H1 (cell line): Measurements from ENCODE around the gene MYO16. TPM values are rescaled to one million over a fixed set of nuclear protein-coding genes. Genes with fewer than 3 reads are reported as not detected.

Source experiments
- CTCF ChIA-PET: fragments of 300-600 bp; sonication (Branson Sonifier 250); formaldehyde crosslinking; loops from one replicate; lab custom pipeline; 2021; ENCODE audit not compliant: partially characterized antibody; lab: Charles Lee
- POLR2A ChIA-PET: fragments of 300-600 bp; sonication (Branson Sonifier 250); formaldehyde crosslinking; loops from one replicate; lab custom pipeline; 2021; ENCODE audit warnings: inconsistent platforms; ENCODE audit not compliant: partially characterized antibody; lab: Charles Lee
- DNase-seq, 2 experiments: peaks; one replicate each; pipeline versions ENCODE4 v3.0.0 to v3.0.0-alpha.2; 2010 to 2022; ENCODE audit warnings: low spot score in 2 of 2, low read depth in 1 of 2, mixed read lengths in 1 of 2
- FAIRE-seq: peaks from 2 replicates; lab custom pipeline; 2011; peaks lifted over from hg19 to GRCh38; lab: Jason Lieb, UNC
- H2AFZ ChIP-seq: 2 replicates; pipeline ENCODE4 v1.8.1; 2012; ENCODE audit warnings: low read length, inconsistent platforms
- H2AK5ac ChIP-seq: 2 replicates; pipeline ENCODE4 v1.6.1; 2013; ENCODE audit warnings: low read depth, low read length
- H2BK120ac ChIP-seq: replicated peaks from 2 replicates; pipeline ENCODE3; 2013; ENCODE audit warnings: low read depth, low read length, inconsistent platforms
- H2BK12ac ChIP-seq: 2 replicates; pipeline ENCODE4 v1.6.1; 2013; ENCODE audit warnings: low read depth, low read length
- H2BK15ac ChIP-seq: 2 replicates; pipeline ENCODE4 v1.6.1; 2013; ENCODE audit warnings: low read length
- H2BK20ac ChIP-seq: 2 replicates; pipeline ENCODE4 v1.6.1; 2013; ENCODE audit warnings: low read length
- H2BK5ac ChIP-seq: 2 replicates; pipeline ENCODE4 v1.6.1; 2013; ENCODE audit warnings: low read depth, low read length
- H3K14ac ChIP-seq: 2 replicates; pipeline ENCODE4 v1.6.1; 2013; ENCODE audit warnings: inconsistent platforms; ENCODE audit not compliant: insufficient read length
- H3K18ac ChIP-seq: 2 replicates; pipeline ENCODE4 v1.6.1; 2013; ENCODE audit warnings: low read length; ENCODE audit errors: extremely low read depth
- H3K23ac ChIP-seq: 2 replicates; pipeline ENCODE4 v1.6.1; 2013; ENCODE audit warnings: inconsistent platforms; ENCODE audit not compliant: insufficient read length
- H3K23me2 ChIP-seq: 2 replicates; pipeline ENCODE4 v1.6.1; 2013; ENCODE audit warnings: low read depth, low read length
- H3K27ac ChIP-seq: 2 replicates; pipeline ENCODE4 v1.6.1; 2011; ENCODE audit warnings: low read depth, low read length, inconsistent platforms
- H3K27me3 ChIP-seq, 4 experiments: replicated peaks in 1 of 4; 1 replicate in 1 of 4; 2 replicates in 3 of 4; pipeline versions ENCODE4 v1.6.1 to v1.8.1; 2011 to 2013; ENCODE audit warnings: low read length in 3 of 4, mild to moderate bottlenecking in 3 of 4, inconsistent platforms in 2 of 4, mixed read lengths in 2 of 4, moderate library complexity in 1 of 4; ENCODE audit not compliant: control insufficient read depth in 3 of 4, insufficient read depth in 3 of 4; ENCODE audit errors: extremely low read depth in 1 of 4
- H3K36me3 ChIP-seq, 4 experiments: 2 replicates each; pipeline versions ENCODE4 v1.6.1 to v1.8.1; 2011 to 2013; ENCODE audit warnings: mild to moderate bottlenecking in 4 of 4, low read length in 3 of 4, moderate library complexity in 2 of 4, control low read depth in 1 of 4, inconsistent platforms in 1 of 4; ENCODE audit not compliant: insufficient read depth in 4 of 4, control insufficient read depth in 2 of 4
- H3K4ac ChIP-seq: replicated peaks from 2 replicates; pipeline ENCODE3; 2013; ENCODE audit warnings: low read length, low read depth, mixed read lengths, inconsistent platforms; ENCODE audit not compliant: insufficient read length
- H3K4me1 ChIP-seq, 4 experiments: replicated peaks in 1 of 4; 1 replicate in 1 of 4; 2 replicates in 3 of 4; pipeline versions ENCODE4 v1.6.1 to v1.8.1; 2011 to 2013; ENCODE audit warnings: low read length in 3 of 4, inconsistent platforms in 2 of 4, mixed read lengths in 1 of 4; ENCODE audit not compliant: insufficient read depth in 4 of 4, control insufficient read depth in 3 of 4
- H3K4me2 ChIP-seq, 2 experiments: 2 replicates each; pipeline versions ENCODE4 v1.6.1 to v1.8.1; 2011 to 2013; ENCODE audit warnings: low read depth in 2 of 2, low read length in 2 of 2, control low read depth in 1 of 2, inconsistent platforms in 1 of 2, mild to moderate bottlenecking in 1 of 2; ENCODE audit not compliant: insufficient read depth in 1 of 2
- H3K4me3 ChIP-seq, 4 experiments: fragments of 200-600, 300-600 bp in 1 of 4; sonication (generic), shearing (Covaris generic), sonication (Bioruptor Twin) in 1 of 4; 2 replicates each; pipeline versions ENCODE4 v1.5.1 to v1.8.1; 2011 to 2016; ENCODE audit warnings: low read length in 4 of 4, low read depth in 3 of 4, control low read depth in 2 of 4, inconsistent platforms in 2 of 4, mild to moderate bottlenecking in 2 of 4, mixed read lengths in 1 of 4, moderate library complexity in 1 of 4; ENCODE audit not compliant: insufficient read depth in 2 of 4; ENCODE audit errors: extremely low read depth in 1 of 4
- H3K56ac ChIP-seq: replicated peaks from 2 replicates; pipeline ENCODE3; 2013; ENCODE audit warnings: low read depth, mild to moderate bottlenecking, mixed read lengths, low read length, inconsistent platforms; ENCODE audit not compliant: insufficient read length
- H3K79me1 ChIP-seq: 2 replicates; pipeline ENCODE4 v1.6.1; 2013; ENCODE audit warnings: low read depth, low read length, control low read depth
- H3K79me2 ChIP-seq, 2 experiments: 2 replicates each; pipeline versions ENCODE4 v1.6.1 to v1.8.1; 2012 to 2013; ENCODE audit warnings: low read length in 2 of 2, mild to moderate bottlenecking in 2 of 2, inconsistent platforms in 1 of 2; ENCODE audit not compliant: insufficient read depth in 2 of 2, control insufficient read depth in 1 of 2
- H3K9ac ChIP-seq, 4 experiments: replicated peaks in 1 of 4; 1 replicate in 1 of 4; 2 replicates in 3 of 4; pipeline versions ENCODE4 v1.6.1 to v1.8.1; 2011 to 2013; ENCODE audit warnings: low read depth in 3 of 4, low read length in 3 of 4, control low read depth in 2 of 4, mild to moderate bottlenecking in 2 of 4, moderate library complexity in 2 of 4, inconsistent platforms in 1 of 4; ENCODE audit errors: extremely low read depth in 1 of 4
- H3K9me3 ChIP-seq, 2 experiments: 2 replicates each; pipeline versions ENCODE4 v1.6.1 to v1.8.1; 2012 to 2013; ENCODE audit warnings: mild to moderate bottlenecking in 2 of 2, moderate library complexity in 2 of 2, control low read depth in 1 of 2, inconsistent platforms in 1 of 2, low read depth in 1 of 2, low read length in 1 of 2, mixed read lengths in 1 of 2; ENCODE audit not compliant: insufficient read depth in 2 of 2
- H4K20me1 ChIP-seq, 2 experiments: replicated peaks in 1 of 2; 2 replicates each; pipeline versions ENCODE3 to v1.8.1; 2011 to 2013; ENCODE audit warnings: inconsistent platforms in 2 of 2, low read length in 2 of 2, mild to moderate bottlenecking in 1 of 2; ENCODE audit not compliant: insufficient read depth in 2 of 2, control insufficient read depth in 1 of 2
- H4K5ac ChIP-seq: 2 replicates; pipeline ENCODE4 v1.6.1; 2013; ENCODE audit warnings: low read length, low read depth, mixed read lengths, inconsistent platforms; ENCODE audit not compliant: insufficient read length
- H4K8ac ChIP-seq: 2 replicates; pipeline ENCODE4 v1.8.0; 2013; ENCODE audit warnings: mild to moderate bottlenecking, moderate library complexity, low read length, inconsistent platforms; ENCODE audit not compliant: insufficient read depth; ENCODE audit errors: extremely low read depth
- H4K91ac ChIP-seq: replicated peaks from 2 replicates; pipeline ENCODE3; 2013; ENCODE audit warnings: low read length, mixed read lengths, inconsistent platforms; ENCODE audit not compliant: insufficient read length
- BCL11A ChIP-seq, 2 experiments: IDR thresholded peaks; one replicate each; pipeline ENCODE4 v1.6.1; 2011; ENCODE audit warnings: low read depth in 2 of 2, low read length in 2 of 2, mild to moderate bottlenecking in 2 of 2
- WGBS, 2 experiments: shearing (Covaris generic) in 1 of 2; methylation state at CpG; one replicate each; pipeline versions ENCODE4 v1.1.6 to v1.1.7; 2013 to 2015; ENCODE audit warnings: low lambda C conversion rate in 2 of 2, mixed read lengths in 2 of 2, inconsistent platforms in 1 of 2, low coverage in 1 of 2, missing lambda C conversion rate in 1 of 2; ENCODE audit not compliant: insufficient replicate concordance in 2 of 2, insufficient coverage in 1 of 2, insufficient read length in 1 of 2; ENCODE audit errors: extremely low coverage in 1 of 2, missing lambda C conversion rate in 1 of 2; 5-methylcytosine and 5-hydroxymethylcytosine counted together
- polyA plus RNA-seq, 7 experiments: library from polyadenylated mRNA; depleted of rRNA in 3 of 7; stranded (reverse) in 5 of 7; unstranded in 2 of 7; fragments of >200 nt in 5 of 7; fragments of 200-250 nt in 2 of 7; gene quantifications; 1 replicate in 5 of 7; 2 replicates in 1 of 7; 4 replicates in 1 of 7; pipeline versions ENCODE4 v1.2.1 to v1.2.3, GENCODE V29; 2011 to 2013; ENCODE audit warnings: missing spikeins in 2 of 7, mixed read lengths in 2 of 7
- total RNA-seq: library from RNA; stranded (reverse); fragmentation: NEBNext Ultra II Directional; extraction: Animal tissue kit (Norgen Biotek cat#: 25700); gene quantifications from 2 replicates; pipeline ENCODE4 v1.2.1, GENCODE V29; 2021

Gene MYO16
- total and polyA plus RNA-seq, 2 of the 8 experiments (the other 6 are each of a cell fraction or from before 2014, with no cell fraction given): 0.02 to 0.22 TPM

- ChIA-PET POLR2A (interaction anchor here (0.6 kb wide), 1 partner anchor 119 kb away, joined by 3 read pairs; no protein-coding TSS in a partner anchor), CTCF (no interaction called here)
- no peak overlapping the region for H4K91ac ChIP-seq
- no peak for TF ChIP-seq BCL11A (IDR thresholded peaks at IDR 0.05; ENCODE audit: low read depth in 2 of 2, low read length in 2 of 2)
- no peaks in the 10 kb centered on the region for H3K27me3 ChIP-seq
- no peak overlapping the region for H4K8ac ChIP-seq
- H2BK12ac ChIP-seq: no peak overlapping the region
- no peak for DNase-seq
- H2BK5ac ChIP-seq: no peak overlapping the region
- H2BK120ac ChIP-seq: no peak overlapping the region
- no peak overlapping the region for H2AFZ ChIP-seq
- FAIRE-seq: no peak
- no peak overlapping the region for H3K4ac ChIP-seq
- no peaks in the 10 kb centered on the region for H3K23me2 ChIP-seq
- 98% methylated on average over 6 of the region's 6 CpGs; no CpG with 5 or more reads in 1 of the 2 experiments for WGBS, 2 experiments
- no peak overlapping the region for H2AK5ac ChIP-seq
- H3K4me2 ChIP-seq: no peak overlapping the region
- no peaks in the 10 kb centered on the region for H3K36me3 ChIP-seq
- H3K18ac ChIP-seq: no peak overlapping the region
- no peak overlapping the region for H3K23ac ChIP-seq
- no peaks in the 10 kb centered on the region for H4K20me1 ChIP-seq
- no peaks in the 10 kb centered on the region for H3K9me3 ChIP-seq
- H3K79me2 ChIP-seq: no peaks in the 10 kb centered on the region
- H2BK20ac ChIP-seq: no peak overlapping the region
- no peak overlapping the region for H3K4me3 ChIP-seq
- H3K56ac ChIP-seq: no peak overlapping the region
- H3K27ac ChIP-seq: no peak overlapping the region
- no peaks in the 10 kb centered on the region for H3K79me1 ChIP-seq
- no peak overlapping the region for H4K5ac ChIP-seq
- H3K14ac ChIP-seq: no peak overlapping the region
- H3K9ac ChIP-seq: no peak overlapping the region
- H3K4me1 ChIP-seq: peaks cover 0 to 5% (median 2%) of the 10 kb centered on the region in 4 experiments; a peak in 5 of 7 replicates
- H2BK15ac ChIP-seq: no peak overlapping the region
These were observed 533.6 kb downstream of the MYO16 start for GRCh38 chr13:109163037-109163379.
